ENCODE data around the gene CATSPERD. TPM values are rescaled to one million over a fixed set of nuclear protein-coding genes. Genes with fewer than 3 reads are reported as not detected.
A peak's percentile ranks its signal among the peaks of the same experiment; 100 is the strongest.

CATSPERD gene
- total and polyA plus RNA-seq, 8 donors, result 0.31 to 2.7 (median 1.2) TPM; not detected in 2

DNA sequence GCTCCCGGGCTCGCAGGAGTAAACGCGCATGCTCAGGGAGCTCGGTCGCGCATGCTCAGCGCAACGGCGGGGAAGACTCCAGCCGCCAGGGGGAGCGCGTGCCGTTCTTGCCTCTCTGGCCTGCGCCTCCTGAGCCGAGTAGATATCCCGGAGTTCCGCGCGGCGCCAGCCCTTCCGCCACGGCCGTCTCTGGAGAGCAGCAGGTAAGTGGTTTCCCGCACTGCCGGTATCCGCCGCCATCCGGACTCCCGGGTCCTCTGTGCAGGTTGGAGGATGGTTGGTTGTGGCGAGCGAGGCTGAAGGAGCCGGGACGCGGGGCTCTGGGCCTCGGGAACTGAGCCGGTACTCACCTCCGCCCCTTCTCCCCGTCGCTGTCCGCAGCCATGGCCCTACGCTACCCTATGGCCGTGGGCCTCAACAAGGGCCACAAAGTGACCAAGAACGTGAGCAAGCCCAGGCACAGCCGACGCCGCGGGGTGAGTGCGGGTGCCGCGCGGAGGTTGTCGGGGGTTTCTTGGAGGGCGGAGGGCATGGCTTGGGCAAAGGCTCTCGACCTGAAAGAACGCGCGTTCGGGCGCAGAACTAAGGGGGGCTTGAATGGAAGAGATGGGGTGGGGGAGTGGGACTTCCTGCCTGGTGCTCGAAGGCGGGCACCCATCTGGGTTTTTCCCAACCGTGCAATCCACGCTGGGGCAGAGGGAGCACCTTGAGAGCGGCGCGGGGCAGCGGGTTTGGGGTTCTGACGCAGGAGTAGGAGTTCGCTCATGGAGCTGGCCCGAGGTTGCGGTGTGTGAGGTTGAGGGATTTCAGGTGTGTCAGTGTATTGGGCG is 30.1 kb upstream of the CATSPERD start, which contains the start of gene RPL36:
TSS of gene RPL36 (plus strand) at position 171 of the 830 bp plus-strand sequence. CDS start at position 384, 213 bp downstream.
- Histone ChIP-seq H3K9me3 (no peaks in the 10 kb centered on the region), H3K36me3 (peaks cover 0 to 39% of the 10 kb centered on the region in 2 donors), H3K4me1 (peaks cover 10 to 44% of the 10 kb centered on the region in 2 donors), H3K27me3 (no peaks in the 10 kb centered on the region), H3K27ac (peak within 1 kb of the TSS; percentile 77 to 89), H3K4me3 (peak within 1 kb of the TSS; percentile 49 to 60)
- intact Hi-C loops (cut with DNase I), result no loop called here
- TF ChIP-seq, protein P1, sequence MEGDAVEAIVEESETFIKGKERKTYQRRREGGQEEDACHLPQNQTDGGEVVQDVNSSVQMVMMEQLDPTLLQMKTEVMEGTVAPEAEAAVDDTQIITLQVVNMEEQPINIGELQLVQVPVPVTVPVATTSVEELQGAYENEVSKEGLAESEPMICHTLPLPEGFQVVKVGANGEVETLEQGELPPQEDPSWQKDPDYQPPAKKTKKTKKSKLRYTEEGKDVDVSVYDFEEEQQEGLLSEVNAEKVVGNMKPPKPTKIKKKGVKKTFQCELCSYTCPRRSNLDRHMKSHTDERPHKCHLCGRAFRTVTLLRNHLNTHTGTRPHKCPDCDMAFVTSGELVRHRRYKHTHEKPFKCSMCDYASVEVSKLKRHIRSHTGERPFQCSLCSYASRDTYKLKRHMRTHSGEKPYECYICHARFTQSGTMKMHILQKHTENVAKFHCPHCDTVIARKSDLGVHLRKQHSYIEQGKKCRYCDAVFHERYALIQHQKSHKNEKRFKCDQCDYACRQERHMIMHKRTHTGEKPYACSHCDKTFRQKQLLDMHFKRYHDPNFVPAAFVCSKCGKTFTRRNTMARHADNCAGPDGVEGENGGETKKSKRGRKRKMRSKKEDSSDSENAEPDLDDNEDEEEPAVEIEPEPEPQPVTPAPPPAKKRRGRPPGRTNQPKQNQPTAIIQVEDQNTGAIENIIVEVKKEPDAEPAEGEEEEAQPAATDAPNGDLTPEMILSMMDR (IDR thresholded peaks at IDR 0.05), result peak; percentile 95 to 99
- DNase-seq (peak; percentile 97 to 100 (median 98)), ATAC-seq (peak; percentile 72)

DNA sequence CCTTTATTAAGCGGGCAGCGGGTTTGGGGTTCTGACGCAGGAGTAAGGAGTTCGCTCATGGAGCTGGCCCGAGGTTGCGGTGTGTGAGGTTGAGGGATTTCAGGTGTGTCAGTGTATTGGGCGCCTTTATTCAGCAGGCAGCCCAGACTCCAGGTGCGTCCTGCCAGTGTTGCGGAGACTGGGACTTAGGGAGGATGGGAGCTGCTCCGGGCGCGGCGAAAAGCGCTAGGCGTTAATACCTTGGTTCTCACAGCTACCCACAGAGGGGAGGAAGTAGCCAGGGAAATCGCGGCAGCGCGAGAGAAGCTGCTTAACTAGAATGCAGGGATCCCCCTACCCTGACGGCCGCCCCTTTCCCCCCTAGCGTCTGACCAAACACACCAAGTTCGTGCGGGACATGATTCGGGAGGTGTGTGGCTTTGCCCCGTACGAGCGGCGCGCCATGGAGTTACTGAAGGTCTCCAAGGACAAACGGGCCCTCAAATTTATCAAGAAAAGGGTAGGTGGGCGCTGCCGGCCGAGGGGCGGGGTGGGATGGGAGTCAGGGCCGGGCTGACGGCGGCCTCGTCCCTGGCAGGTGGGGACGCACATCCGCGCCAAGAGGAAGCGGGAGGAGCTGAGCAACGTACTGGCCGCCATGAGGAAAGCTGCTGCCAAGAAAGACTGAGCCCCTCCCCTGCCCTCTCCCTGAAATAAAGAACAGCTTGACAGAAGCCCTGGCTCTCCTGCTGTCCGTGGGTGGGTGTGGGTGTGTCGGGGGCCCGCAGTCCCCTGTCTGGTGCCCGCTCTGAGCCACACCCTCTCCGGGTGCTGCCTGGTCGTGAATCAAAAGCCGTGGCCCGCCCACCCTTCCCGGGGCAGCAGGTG is 29.2 kb upstream of the CATSPERD start:
- peak in 2 of 4 donors; percentile 75 to 84 for DNase-seq
- ATAC-seq, result no peak
- Histone ChIP-seq H3K36me3 (peaks cover 0 to 48% of the 10 kb centered on the region in 2 donors), H3K4me1 (peaks cover 10 to 42% of the 10 kb centered on the region in 2 donors), H3K27ac (peak overlapping the region; percentile 77 to 89), H3K9me3 (no peaks in the 10 kb centered on the region), H3K4me3 (peak overlapping the region; percentile 49 to 60), H3K27me3 (no peaks in the 10 kb centered on the region)
- TF ChIP-seq, protein P1 (IDR thresholded peaks at IDR 0.05), result no peak
- intact Hi-C loops (cut with DNase I), result no loop called here

GRCh38 chr19:5691822-5692722 is 28.4 kb upstream of the CATSPERD start:
- Histone ChIP-seq H3K4me3 (peak overlapping the region; percentile 49 to 60), H3K4me1 (peaks cover 10 to 38% of the 10 kb centered on the region in 2 donors), H3K36me3 (peaks cover 0 to 57% of the 10 kb centered on the region in 2 donors), H3K9me3 (no peaks in the 10 kb centered on the region), H3K27me3 (no peaks in the 10 kb centered on the region), H3K27ac (peak overlapping the region; percentile 77 to 89)
- ATAC-seq (no peak), DNase-seq (peak in 1 of 4 donors; percentile 80)
- TF ChIP-seq, protein P1 (IDR thresholded peaks at IDR 0.05), result no peak
- intact Hi-C loops (cut with DNase I), result no loop called here

GRCh38 chr19:5692723-5693194 is 27.7 kb upstream of the CATSPERD start:
- ATAC-seq (no peak), DNase-seq (no peak)
- no peaks in the 10 kb centered on the region for H3K27me3 ChIP-seq
- intact Hi-C loops (cut with DNase I), result no loop called here
- H3K36me3 ChIP-seq, result peaks cover 0 to 61% of the 10 kb centered on the region in 2 donors
- peaks cover 10 to 31% of the 10 kb centered on the region in 2 donors for H3K4me1 ChIP-seq
- H3K9me3 ChIP-seq, result no peaks in the 10 kb centered on the region
- TF ChIP-seq, protein P1 (IDR thresholded peaks at IDR 0.05), result no peak
- H3K4me3 ChIP-seq, result no peak overlapping the region
- no peak overlapping the region for H3K27ac ChIP-seq

All from left lung (tissue), 10 donors.